GM18499 (cell line): Measurements from ENCODE around the gene ADAP1.
"Not testable (repeated sequence)": the region's sequence is repeated elsewhere in the genome, so short reads cannot be mapped to it uniquely, and the experiment has no call there.

Source experiments
- ATAC-seq: cut with Tn5 transposase; IDR thresholded peaks from one replicate; pipeline ENCODE4 v1.9.1; 2021; ENCODE audit warnings: moderate number of reproducible peaks; ENCODE audit not compliant: insufficient read depth, unreplicated experiment

Gene ADAP1

GRCh38 chr7:943793-944192, 10.7 kb downstream of the ADAP1 start:
- ATAC-seq = not testable (repeated sequence)

- no peak for ATAC-seq
Measured at GRCh38 chr7:940599-941408, 13.7 kb downstream of the ADAP1 start.

DNA sequence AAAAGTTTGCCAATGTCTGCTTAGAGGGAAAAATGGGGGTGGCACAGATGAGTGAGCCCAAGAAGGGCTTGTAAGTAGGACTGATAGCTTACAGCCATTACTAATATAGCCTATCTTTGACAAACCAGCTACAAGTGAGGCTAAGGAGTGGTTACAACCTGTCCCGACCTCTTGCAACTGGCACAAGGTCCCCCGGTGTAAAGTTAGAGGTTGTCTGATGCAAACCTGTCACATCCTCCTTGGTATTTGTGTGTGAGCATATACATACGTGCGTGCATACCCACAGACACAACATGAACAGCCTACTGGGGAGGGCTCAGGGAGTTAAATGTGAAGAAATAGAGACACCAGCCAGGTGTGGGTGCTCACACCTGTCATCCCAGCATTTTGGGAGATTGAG, 14.6 kb downstream of the ADAP1 start:
- no peak for ATAC-seq

DNA sequence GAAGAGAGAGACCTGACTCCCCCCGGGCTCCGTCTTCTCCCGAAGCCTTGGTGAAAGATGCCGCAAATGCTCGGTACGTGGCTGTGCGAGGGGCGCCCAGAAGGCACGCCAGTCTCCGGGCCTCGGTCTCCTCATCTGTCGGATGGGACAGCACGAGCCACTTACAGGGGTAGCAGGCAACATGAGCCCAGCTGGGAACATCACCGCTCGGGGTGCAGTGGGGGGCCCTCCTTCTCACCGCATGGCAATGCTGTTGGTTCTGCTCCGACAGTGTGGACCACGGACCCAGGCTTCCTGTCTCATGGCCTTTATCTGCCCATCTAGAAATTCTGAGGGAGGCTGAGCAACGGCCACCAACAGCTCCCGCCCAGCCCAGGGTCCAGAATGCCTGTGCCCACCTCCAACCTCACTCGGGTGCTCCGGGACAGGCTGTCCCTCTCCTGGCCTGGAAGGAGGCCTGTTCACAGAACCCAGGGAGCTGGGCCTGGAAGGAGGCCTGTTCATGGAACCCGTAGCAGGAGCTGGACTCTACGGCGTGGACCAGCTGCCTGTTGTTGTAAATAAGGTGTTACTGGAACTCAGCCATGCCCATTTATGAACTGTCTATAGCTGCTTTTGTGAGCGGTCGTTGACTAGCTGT, 15.8 kb downstream of the ADAP1 start:
- no peak for ATAC-seq

GRCh38 chr7:937856-938484, 16.5 kb downstream of the ADAP1 start:
- ATAC-seq = no peak

DNA sequence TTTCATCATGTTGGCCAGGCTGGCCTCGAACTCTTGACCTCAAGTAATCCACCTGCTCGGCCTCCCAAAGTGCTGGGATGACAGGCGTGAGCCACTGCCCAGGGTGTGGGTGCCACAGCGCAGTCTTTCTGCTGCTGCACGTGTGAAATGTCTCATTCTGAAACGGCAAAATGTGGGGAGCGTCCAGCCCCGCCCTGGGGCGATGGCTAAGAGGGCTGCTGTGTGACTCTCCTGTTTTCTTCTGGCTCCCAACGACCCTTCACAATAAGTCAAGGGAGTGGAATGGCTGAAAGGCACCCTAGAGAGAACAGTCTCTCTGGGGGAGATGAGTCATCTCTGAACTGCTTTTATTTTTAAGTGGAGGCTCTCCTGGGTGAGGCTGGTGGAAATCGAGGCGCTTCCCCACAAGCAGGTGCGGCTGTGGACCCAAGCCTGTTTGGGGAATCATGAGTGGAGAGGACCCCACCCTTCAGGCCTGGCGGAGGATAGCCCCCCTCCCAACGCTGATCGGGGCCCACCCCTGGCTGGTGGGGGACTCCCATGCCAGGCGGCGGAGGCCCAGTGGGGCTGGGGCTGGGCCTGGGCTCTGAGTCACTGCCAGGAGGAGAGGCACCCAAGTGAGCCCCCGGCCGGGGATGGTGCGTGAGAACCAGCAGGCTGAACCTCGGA, 18.0 kb downstream of the ADAP1 start:
- ATAC-seq = peak; percentile 62

- no peak for ATAC-seq
Measured at GRCh38 chr7:935874-936385, 18.6 kb downstream of the ADAP1 start.

GRCh38 chr7:935164-935873, 19.2 kb downstream of the ADAP1 start:
- ATAC-seq = no peak

- no peak for ATAC-seq
Measured at GRCh38 chr7:934469-935163, 19.9 kb downstream of the ADAP1 start.

- ATAC-seq = no peak
Measured at GRCh38 chr7:932651-932975, 21.9 kb downstream of the ADAP1 start.

DNA sequence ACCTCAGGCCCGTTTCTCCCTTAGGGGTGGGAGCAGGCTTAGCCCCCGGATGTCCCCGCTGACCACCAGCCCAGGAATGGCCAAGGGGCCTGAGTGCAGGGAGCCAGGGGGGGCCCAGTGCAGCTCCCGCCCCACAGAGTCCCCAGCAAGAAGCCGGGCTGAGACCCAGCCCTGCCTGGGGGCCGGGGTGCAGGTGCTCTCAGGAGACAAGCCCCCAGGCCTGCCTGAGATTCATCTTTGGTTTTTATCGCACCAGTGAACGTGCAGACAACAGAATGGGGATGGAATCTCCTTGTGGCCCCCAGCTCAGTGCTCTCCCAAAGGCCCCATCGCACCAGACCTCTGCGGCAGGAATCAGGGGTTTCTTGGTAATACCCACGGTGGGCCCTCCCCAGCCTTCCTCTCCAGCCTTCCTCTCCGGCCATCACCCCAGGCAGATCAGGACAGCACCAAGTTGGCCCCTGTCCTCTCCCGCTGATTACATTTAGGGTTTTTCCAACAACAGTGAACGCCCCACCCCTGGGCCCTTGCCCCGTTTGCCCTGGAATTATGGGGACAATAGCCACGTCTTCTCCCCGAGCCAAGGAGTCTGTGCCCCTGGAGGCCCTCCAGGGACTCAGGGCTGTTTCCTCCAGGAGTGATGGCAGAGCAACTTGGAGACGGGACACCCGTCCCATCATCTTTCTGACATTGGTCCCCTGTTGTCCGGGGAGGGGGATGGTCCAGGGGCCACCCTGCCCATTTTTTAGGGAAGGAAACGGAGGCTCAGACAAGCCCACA, 22.4 kb downstream of the ADAP1 start:
- no peak for ATAC-seq

GRCh38 chr7:930975-931758, 23.3 kb downstream of the ADAP1 start:
- ATAC-seq = no peak

- ATAC-seq = no peak
Measured at GRCh38 chr7:929311-929711, 25.2 kb downstream of the ADAP1 start.

DNA sequence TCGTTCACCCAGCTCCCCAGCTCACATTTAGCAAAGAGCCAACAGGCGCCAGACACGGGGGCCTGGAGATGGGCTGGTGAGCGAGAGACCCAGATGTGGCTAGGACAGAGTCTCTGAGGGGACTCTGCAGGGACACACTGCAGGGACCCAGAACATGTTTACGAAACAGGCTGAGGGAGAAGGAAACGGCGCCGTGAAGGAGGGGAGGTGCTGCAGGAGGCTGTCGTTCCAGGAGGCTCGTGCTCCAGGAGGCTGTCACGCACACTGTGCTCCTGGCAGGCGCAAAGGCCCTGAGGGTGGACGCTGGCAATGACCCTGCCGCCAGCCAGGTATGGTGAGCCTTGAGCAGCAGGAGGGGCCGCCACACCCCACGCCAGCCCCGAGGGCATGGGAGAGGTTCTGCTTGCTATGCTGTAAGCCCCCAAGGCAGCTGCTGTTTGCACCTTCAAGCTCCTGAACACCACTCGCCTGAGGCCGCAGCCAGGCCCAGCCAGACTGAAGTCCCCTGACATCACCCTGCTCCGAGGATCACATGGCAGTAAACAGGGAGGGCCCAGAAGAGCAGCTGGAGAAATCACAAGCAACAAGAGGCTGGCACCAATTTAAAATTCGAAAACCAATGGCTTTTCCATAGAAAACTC, 27.3 kb downstream of the ADAP1 start:
- no peak for ATAC-seq

- ATAC-seq = no peak
Measured at GRCh38 chr7:926061-927030, 28.1 kb downstream of the ADAP1 start.

GRCh38 chr7:925601-926000, 28.9 kb downstream of the ADAP1 start:
- no peak for ATAC-seq
